IPS DF 4.7 (cell line): ENCODE measurements around the gene S100A6.
"Not testable (repeated sequence)": the region's sequence is repeated elsewhere in the genome, so short reads cannot be mapped to it uniquely, and the experiment has no call there.

Source experiments
- DNase-seq: peaks from one replicate; pipeline ENCODE4 v3.0.0-alpha.2; 2013; ENCODE audit warnings: low spot score; ENCODE audit errors: extremely low read depth

S100A6 gene

GRCh38 chr1:153563991-153564390 lies 28.2 kb upstream of the S100A6 start:
- DNase-seq, result no peak

GRCh38 chr1:153563483-153563901 lies 27.7 kb upstream of the S100A6 start:
- DNase-seq, result no peak

GRCh38 chr1:153562021-153562420 lies 26.2 kb upstream of the S100A6 start:
- DNase-seq, result not testable (repeated sequence)

GRCh38 chr1:153561466-153561985 lies 25.7 kb upstream of the S100A6 start:
- DNase-seq, result no peak

- no peak for DNase-seq
These were observed 25.1 kb upstream of the S100A6 start for GRCh38 chr1:153560771-153561465.

GRCh38 chr1:153560241-153560640 lies 24.4 kb upstream of the S100A6 start:
- no peak for DNase-seq

GRCh38 chr1:153557877-153558276 lies 22.1 kb upstream of the S100A6 start:
- DNase-seq, result no peak

- DNase-seq, result no peak
These were observed 20.6 kb upstream of the S100A6 start for GRCh38 chr1:153556348-153556747.

GRCh38 chr1:153553830-153554541 lies 18.2 kb upstream of the S100A6 start:
- no peak for DNase-seq

GRCh38 chr1:153553096-153553495 lies 17.3 kb upstream of the S100A6 start:
- DNase-seq, result no peak

GRCh38 chr1:153552335-153552734 lies 16.5 kb upstream of the S100A6 start:
- no peak for DNase-seq

- DNase-seq, result no peak
These were observed 15.2 kb upstream of the S100A6 start for GRCh38 chr1:153550827-153551500.

- no peak for DNase-seq
These were observed 14.6 kb upstream of the S100A6 start for GRCh38 chr1:153550398-153550758.

GRCh38 chr1:153549741-153550397 lies 14.1 kb upstream of the S100A6 start:
- no peak for DNase-seq

GRCh38 chr1:153548722-153549688 lies 13.2 kb upstream of the S100A6 start, which contains the start of gene S100A3:
TSS of gene S100A3 (minus strand) at chr1:153549258. CDS start at chr1:153548485, 773 bp downstream.
- no peak for DNase-seq

GRCh38 chr1:153547560-153548551 lies 12.1 kb upstream of the S100A6 start:
- DNase-seq, result no peak

- DNase-seq, result no peak
These were observed 11.2 kb upstream of the S100A6 start for GRCh38 chr1:153546796-153547559.

- no peak for DNase-seq
These were observed 10.6 kb upstream of the S100A6 start for GRCh38 chr1:153546371-153546770.
